NCI-H2081 (cell line): Measurements from ENCODE around the gene VHLL.
"Not testable (repeated sequence)": the region's sequence is repeated elsewhere in the genome, so short reads cannot be mapped to it uniquely, and the experiment has no call there.

Experiments
- DNase-seq, 2 experiments: peaks; one replicate each; lab custom pipeline; 2025; lab: John Stamatoyannopoulos, UW

VHLL gene

DNA sequence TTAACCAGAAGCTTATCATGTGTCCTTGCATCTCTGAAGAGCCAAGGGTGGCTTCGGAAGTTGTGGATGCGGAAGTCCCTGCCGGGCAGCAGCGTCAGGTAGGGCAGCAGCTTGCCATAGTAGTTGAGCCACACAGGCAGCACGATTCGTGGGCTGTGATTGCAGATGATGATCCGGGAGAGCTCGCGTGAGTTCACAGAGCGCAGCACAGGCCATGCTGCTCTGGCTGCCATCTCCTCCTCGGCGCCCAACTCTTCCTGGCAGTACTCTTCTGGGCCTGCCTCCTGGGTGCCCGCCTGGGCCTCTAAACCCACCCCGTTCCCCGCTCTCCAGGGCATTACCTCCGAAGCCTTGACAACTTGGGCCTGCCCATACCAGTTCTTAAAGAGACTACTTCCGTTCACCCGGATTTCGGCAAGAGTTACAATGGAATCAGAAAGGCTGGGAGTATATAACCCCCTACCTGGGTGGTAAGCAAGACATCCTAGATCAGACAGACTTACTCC lies at the start of gene VHLL:
TSS of gene VHLL (minus strand) at position 456 of the 506 bp plus-strand sequence. CDS start at position 338, 118 bp downstream.
- DNase-seq = no peak

DNA sequence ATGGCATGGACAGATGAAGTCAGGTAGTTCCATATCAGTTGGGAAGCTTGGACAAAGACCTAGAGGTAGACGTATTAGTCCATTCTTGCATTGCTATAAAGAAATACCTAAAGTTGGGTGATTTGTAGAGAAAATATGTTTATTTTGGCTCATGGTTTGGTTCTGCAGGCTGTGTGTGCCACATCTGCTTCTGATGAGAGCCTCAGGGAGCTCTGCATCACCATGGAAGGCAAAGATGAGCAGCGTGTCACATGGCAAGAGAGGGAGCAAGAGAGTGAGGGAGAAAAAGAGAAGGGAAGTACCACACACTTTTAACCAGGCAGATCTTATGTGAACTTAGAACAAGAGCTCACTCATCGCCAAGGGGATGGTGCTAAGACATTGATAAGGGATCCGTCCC lies 48.2 kb upstream of the VHLL start:
- DNase-seq = no peak

DNA sequence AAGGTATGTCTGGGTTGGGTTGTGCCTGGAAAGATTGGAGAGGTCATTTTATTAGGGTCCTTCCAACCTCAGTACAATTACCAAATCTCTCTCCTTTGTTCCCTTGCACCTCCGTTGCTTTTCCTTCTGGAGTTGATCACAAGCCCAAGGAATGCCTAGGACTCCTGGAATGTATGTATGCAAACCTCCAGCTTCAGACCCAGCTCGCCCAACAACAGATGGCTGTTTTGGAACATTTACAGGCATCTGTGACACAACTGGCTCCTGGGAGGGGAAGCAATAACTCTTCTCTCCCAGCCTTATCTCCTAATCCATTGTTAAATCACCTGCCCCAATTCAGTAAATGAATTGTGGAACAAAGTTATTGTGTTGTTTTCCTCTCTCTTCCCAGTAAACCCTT lies 47.5 kb upstream of the VHLL start:
- DNase-seq = no peak

DNA sequence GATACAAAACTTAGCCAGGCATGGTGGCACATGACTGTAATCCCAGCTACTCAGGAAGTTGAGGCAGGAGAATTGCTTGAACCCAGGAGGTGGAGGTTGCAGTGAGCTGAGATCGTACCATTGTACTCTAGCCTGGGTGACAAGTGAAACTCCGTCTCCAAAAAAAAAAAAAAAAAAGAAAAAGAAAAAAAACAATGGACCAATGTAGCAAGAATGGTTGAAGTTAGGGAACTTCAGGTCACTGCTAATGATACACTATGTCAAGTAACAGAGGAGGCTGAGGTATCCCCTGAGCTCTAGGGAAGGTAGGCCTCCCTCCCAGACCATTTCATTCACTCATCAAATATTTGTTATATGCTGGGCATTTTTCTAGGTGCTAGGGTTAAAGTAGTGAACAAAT lies 46.9 kb upstream of the VHLL start:
- not testable (repeated sequence) for DNase-seq

DNA sequence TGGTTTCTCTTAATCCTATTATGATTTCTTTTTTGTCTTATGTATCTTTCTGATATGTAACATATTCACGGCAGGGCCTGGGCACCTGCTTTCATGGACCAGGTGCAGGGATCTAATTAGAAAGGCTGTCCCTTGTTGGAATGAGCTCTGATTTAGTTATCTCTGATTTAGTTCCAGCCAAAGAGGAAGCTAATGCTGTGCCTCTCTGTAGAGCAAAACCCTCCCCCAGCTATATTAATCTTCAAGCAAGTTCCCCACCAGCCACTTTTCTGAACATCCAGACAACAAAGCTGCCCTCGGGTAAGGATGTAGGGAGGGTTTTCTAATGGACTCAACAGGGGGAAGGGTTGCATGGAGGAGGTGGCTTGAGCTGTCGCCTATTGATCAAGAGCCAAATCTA lies 45.3 kb upstream of the VHLL start:
- DNase-seq = no peak

DNA sequence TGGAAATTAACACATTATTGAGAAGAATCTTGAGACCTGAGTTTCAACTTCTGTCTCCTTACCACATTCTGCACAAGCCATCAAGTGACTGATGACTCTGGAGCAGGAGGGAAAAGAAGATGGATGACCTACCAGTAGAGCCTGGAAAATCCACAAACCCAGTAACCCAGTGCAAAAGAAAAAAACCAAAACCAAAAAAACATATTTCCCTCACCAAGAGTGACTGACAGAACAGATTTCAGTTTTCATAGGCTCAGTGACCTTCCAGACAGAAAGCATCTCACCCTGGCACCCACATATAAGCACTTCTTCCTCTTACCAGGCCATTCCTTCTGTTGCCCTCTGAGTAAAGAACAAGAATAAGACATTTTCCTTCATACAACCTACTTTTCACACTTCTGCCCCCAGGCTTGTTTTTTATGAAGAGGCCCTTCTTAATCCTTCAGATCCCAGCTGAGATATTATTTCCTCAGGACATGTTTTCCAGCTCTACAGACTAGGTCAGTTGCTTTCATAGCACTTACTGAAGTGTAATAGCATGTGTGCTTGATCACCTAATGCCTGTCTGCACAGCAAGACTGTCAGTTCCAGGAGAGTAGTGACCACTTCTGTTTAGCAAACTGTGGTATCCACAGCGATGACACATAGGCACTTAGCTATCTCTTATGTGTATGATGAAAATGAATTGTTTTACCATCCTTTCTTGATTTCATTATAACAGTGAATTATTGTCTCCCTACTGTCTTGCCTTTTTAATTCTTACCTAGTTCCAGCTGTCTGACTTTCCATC lies 43.3 kb upstream of the VHLL start:
- DNase-seq = no peak

DNA sequence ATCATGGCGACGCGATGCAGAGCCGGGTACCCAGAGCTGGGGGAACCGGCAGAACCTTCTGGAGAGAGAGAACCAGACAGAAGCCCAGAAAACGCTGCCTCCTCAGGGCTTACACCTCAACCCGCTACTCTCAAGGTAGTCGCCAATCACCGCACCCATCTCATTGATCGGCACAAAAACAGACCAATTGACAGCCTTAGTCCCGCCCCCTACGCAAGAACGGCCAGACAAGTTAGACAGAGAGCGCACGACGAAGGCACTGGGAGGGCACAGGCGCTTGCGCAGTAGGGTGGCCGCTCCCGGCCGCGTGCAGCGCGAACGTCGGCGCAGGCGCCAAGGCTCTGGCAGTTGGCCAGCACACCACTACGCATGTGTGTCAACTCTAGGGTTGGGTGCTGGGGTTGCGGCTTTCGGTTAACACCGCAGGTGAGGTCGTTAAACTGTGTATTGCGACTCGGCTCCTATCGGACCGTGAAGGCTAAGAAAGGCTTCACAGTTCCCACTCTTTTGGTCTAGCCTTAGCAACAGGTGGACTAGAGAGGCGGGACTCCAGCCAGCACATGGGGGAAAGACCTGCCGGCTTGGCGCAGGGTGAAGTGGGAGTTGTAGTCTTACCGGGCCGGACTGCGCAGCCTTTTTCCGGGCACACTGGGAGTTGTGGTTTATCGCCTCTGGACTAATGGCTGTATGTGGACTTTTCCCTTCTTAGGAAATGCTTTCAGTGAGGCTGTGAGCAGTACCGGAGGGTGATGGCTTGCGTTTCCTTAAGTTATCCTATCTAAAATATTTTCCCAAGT lies 39.3 kb upstream of the VHLL start, which contains the start of the genes CCT3 and TSACC:
TSS of gene CCT3 (minus strand) at position 113 of the 797 bp plus-strand sequence. CDS start at position 5, 108 bp downstream.
TSS of gene TSACC (plus strand) at position 347 of the 797 bp plus-strand sequence. CDS start 1,232 bp downstream, outside the sequence.
- peak; percentile 100 for DNase-seq

DNA sequence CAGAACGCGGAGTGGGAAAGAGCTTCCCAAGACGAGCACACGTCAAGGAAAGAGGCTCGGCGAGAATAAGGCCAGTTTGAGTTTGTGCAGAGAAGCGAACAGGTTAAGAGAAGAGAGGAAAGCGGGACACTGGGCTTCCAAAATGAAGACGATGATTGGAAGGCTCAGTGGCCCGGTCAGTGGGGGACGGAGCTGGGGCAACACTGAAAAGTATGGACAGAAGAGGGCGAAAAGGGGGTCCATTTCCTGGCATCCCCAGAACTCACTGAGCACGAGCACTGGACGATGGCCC lies 38.7 kb upstream of the VHLL start:
- DNase-seq = no peak

DNA sequence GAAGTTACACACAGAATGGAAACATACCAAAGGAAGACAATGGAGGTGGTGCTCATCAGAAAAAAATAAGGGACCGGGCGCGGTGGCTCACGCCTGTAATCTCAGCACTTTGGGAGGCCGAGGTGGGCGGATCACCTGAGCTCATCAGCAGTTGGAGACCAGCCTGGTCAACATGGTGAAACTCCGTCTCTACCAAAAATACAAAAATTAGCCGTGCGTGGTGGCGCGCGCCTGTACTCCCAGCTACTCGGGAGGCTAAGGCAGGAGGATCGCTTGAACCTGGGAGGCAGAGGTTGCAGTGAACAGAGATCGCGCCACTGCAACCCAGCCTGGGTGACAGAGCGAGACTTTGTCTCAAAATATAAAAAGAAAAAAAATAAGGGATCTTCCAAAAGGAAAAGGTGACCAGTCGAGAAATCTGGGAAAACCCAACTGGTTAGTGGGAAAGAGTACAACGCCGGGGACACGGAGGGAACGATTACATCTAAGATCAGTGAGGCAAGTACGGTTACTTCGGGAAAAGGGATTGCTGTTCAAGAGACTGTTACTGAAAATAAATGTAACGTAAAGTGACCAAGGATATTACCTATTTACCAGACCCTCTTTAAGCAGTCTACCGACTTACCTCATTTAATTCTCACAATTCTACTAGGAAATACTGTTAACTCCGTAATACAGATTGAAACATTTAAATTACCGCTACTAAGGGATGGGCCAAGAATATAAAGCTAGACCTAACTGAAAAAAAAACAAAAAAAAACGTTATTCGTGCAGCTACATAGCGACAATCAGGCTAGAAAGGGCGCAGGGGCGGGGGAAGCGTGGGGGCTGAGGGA lies 38.2 kb upstream of the VHLL start:
- DNase-seq = no peak

DNA sequence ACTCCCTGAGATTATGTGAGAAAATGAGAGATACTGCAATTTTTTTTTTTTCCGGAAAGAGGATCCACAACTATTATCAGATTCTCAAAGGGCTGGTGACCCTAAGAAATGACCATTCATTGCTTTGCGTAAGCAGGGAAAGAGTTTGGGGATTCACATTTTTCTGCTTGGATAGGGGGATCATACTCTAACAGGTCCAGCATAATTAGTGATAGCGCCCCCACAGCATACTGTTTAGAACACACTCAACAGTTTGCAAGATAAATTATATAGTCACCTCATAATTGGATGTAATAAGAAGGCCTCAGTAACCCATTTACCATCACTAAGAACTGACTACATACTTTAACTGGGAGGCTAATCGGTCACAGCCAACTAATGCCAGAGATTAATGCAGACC lies 37.1 kb upstream of the VHLL start:
- peak in 1 of 2 experiments; percentile 31 for DNase-seq

DNA sequence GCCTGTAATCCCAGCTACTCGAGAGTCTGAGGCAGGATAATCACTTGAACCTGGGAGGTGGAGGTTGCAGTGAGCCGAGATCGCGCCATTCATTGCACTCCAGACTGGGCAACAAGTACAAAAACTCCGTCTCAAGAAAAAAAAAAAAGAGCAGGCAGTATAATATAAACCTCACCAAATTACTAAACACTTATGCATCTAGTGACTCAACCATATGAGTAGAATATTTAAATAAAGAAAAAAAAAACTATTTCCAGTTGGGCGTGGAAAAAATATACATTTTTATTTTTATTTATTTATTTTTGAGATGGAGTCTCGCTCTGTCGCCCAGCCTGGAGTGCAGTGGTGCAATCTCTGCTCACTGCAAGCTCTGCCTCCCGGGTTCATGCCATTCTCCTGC lies 24.1 kb upstream of the VHLL start:
- DNase-seq = not testable (repeated sequence)

DNA sequence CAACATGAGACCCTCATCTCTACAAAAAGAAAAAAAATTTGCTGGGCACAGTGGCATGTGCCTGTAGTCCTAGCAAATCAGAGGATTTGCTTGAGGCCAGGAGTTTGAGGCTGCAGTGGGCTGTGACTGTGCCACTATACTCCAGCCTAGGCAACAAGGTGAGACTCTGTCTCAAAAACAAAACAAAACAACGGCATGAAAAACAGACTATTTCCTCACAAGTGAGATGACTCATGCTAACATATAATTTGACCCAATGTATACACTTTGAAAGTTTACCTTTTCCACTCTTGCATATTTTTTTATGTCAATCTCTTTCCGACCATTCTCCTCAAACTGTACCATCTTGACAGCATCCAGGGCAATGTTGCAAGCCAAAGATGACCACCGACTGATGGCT lies 21.5 kb upstream of the VHLL start:
- no peak for DNase-seq

DNA sequence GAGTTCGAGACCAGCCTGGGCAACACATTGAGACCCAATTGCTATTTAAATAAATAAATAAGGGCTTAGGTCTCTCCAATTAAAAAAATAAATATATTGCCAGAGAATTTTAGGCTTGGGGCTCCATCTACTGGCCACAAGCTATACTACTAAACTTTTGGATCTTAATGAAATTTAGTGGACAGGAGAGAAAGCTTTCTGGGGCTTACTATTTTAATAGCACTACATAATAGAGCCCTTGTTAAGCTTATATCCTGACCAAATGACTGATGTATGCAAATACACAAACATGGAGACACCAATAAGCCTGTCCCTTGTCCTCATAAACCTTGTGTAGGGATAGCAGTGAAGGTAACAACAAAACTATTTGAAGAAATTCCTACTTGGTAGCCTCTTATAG lies 20.6 kb upstream of the VHLL start:
- peak in 1 of 2 experiments; percentile 21 for DNase-seq

DNA sequence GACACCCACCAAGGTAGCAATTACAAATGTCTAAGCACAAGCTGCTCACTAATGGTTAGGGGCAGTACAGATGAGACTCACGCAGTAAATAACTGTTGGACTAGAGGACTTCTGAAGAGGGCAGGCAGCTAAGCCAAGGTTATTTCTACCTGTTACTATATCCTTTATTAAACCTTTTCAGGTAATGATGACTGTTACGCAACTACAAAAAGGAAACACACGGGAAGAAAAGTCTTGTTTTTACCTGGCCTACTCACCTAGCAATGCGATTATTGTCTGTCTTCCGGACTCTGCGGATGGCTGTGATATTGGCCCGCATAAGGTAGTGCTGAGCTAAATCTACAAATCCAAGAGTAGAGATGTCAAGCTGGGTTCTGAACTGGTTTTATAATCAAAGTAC lies 17.8 kb upstream of the VHLL start:
- no peak for DNase-seq

DNA sequence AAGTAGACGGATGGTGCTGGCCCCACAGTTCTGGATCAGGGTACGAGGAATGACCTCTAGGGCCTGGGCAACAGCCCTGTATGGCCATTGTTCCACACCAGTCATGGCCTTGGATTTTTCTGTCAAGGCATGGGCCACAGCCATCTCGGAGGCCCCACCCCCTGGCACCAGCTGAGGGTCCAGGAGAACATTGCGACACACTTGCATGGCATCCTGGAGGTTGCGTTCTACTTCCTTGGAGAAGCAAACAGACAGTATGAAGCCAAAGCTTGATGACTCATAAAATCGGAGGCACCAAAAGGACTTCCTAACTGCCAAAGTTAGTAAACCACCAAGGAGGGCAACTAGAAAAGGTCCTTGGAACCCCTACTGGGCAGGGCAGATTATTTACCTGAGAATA lies 11.9 kb upstream of the VHLL start:
- DNase-seq = no peak

DNA sequence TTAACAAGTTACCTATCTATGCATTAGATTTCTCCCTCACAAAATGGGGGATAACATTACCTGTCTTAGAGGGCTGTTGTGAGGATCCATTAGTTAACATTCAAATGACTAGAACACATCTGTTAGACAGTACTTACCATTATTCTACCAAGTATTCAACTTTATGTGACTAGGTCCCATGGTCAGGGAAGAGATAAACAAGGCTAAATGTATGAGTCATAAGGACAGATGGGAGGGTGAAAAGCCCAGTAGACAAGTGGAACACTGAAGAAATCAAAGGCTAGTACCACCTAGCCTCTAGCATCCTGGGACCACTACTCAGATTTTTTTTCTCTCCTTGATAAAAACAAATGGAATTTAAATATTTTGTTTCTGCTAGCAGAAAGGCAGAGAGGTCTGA lies 9.0 kb upstream of the VHLL start:
- DNase-seq = no peak

DNA sequence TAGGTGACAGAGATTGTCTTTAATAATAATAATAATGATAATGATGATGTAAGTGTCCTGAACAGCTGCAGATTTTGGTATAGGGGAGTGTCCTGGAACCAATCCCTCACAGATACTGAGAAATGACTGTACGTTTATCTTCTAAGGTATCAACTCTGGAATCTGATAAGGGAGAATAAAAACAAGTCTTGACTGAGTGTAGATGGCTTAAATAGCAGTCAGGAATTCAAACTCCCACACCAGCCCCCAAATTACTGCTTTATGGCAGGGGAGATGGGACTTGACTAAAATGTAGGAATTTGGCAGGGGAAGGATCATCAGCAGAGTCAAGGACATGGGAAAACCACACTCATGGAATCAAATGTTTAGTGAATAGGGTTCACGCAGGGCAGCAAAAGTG lies 6.1 kb upstream of the VHLL start:
- DNase-seq = no peak

DNA sequence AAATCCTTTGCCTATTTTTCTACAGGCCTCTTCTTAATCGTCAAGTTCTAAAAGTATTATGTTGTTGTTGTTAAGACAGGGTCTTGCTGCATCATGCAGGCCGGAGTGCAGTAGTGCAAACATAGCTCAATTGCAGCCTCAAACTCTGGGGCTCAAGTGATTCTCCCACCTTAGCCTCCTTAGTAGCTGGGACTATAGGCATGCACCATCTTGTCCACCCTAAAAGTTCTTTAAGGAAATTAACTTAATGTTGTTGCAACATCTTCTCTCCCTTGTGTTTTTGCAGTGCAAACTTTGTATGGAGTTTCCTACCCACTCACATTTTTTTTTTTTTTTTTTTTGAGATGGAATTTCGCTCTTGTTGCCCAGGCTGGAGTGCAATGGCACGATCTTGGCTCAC lies 4.1 kb upstream of the VHLL start:
- DNase-seq = no peak

DNA sequence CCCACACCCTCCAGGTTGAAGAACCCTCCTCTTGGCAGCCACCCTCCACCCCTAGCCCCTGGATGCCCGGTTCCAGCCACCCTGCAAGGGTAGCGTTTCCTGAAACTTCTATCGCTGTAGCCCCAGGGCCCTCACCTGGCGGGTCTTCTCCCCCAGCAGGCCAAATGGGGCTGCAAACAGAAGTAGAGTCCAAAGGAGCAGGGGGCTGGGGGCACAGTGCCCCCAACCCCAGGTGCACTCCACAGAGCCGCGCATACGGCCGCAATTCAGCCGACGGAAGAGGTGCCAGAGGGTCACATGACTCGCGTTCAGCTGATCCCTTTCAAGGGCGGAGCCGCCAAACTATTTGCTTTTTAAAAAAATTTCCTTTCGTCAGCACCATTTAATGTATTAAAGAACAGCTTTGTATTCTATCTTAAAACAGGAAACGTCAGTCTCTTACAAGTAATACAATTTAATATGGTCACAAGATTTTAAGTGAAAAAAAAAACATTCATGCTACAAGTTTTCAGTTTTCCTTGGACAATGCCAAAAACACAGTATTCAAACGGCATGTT lies 3.6 kb downstream of the VHLL start, which contains the start of gene GLMP:
TSS of gene GLMP (minus strand) at position 289 of the 557 bp plus-strand sequence. CDS start at position 255, 34 bp downstream.
- peak; percentile 55 to 75 for DNase-seq

DNA sequence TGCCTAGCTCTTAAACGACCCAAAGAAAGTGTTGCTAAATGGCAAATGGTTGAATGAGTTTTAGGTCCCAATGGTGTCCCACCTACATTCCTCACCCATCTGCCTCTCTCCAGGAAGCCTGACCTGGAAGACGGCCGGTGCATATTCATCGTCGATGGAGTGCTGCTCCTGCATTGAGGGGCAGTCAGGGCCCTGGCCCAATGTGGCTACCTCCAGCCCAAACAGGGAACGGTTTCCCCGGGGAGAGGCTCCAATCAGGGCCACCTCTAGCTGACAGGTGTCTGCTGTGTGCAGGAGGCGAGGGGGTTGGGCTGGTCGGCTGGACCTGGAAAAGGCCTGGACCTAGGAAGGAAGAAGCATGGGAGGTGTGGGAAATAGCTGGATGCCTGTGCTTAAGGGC lies 5.2 kb downstream of the VHLL start:
- no peak for DNase-seq

DNA sequence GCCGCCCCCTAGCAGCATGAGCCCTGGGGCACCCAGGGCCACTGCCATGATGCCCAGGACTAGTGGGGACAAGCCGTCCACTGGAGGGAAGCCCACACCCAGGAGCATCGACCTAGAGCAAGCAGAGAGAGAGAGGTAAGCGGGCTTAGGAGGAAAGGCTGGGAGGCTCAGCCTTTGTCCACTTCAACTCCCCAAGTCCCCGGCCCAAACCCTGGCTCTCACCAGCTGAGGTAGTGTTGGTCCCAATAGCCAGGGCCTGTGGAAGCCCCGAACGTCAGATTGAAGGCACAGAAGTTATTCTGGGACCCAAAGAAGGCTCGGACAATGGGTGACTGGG lies 6.0 kb downstream of the VHLL start:
- no peak for DNase-seq
